HepG2 (cell line): ENCODE data around the gene USP7. TPM values are rescaled to one million over a fixed set of nuclear protein-coding genes. Genes with fewer than 3 reads are reported as not detected.

Source experiments
- ELF4 ChIP-seq: sonication (generic); formaldehyde crosslinking; IDR thresholded peaks from 2 replicates; pipeline ENCODE4 v1.5.0; 2020; ENCODE audit warnings: missing genetic modification reagents, mild to moderate bottlenecking, moderate library complexity, borderline replicate concordance
- FOXJ3 ChIP-seq: sonication (generic); formaldehyde crosslinking; IDR thresholded peaks from 2 replicates; pipeline ENCODE4 v1.4.0; 2020; ENCODE audit warnings: missing genetic modification reagents, mild to moderate bottlenecking, borderline replicate concordance
- KAT7 ChIP-seq: IDR thresholded peaks from 2 replicates; pipeline ENCODE4 v1.6.1; 2018; ENCODE audit warnings: borderline replicate concordance, missing compliant biosample characterization
- MAF1 ChIP-seq: sonication (generic); formaldehyde crosslinking; IDR thresholded peaks from 2 replicates; pipeline ENCODE4 v1.5.0; 2020; ENCODE audit warnings: missing genetic modification reagents, borderline replicate concordance
- MAFK ChIP-seq, 2 experiments: IDR thresholded peaks in 1 of 2; conservative IDR thresholded peaks in 1 of 2; 2 replicates each; pipeline ENCODE4 v1.6.1; 2011; ENCODE audit warnings: improper control_type of control experiment in 2 of 2, low read length in 2 of 2
- NFAT5 ChIP-seq: sonication (generic); formaldehyde crosslinking; IDR thresholded peaks from 2 replicates; pipeline ENCODE4 v1.4.0; 2020; ENCODE audit warnings: missing genetic modification reagents
- NR2C2 ChIP-seq: sonication (generic); formaldehyde crosslinking; IDR thresholded peaks from 2 replicates; pipeline ENCODE4 v1.4.0; 2020; ENCODE audit warnings: missing genetic modification reagents, mild to moderate bottlenecking, moderate library complexity, borderline replicate concordance
- RAD21 ChIP-seq: fragments of 450-650 bp; formaldehyde crosslinking; IDR thresholded peaks from 2 replicates; pipeline ENCODE4 v1.5.0; 2020; ENCODE audit warnings: mild to moderate bottlenecking
- RELA ChIP-seq: sonication (generic); formaldehyde crosslinking; IDR thresholded peaks from 2 replicates; pipeline ENCODE4 v1.4.0; 2020; ENCODE audit warnings: missing genetic modification reagents
- RXRB ChIP-seq: IDR thresholded peaks from 2 replicates; pipeline ENCODE4 v1.6.1; 2016; ENCODE audit warnings: borderline replicate concordance, missing genetic modification reagents, missing compliant biosample characterization
- SP4 ChIP-seq: sonication (generic); formaldehyde crosslinking; IDR thresholded peaks from 2 replicates; pipeline ENCODE4 v1.8.1; 2023; ENCODE audit warnings: mild to moderate bottlenecking, missing genetic modification reagents
- ZBTB10 ChIP-seq: sonication (generic); formaldehyde crosslinking; IDR thresholded peaks from 2 replicates; pipeline ENCODE4 v1.4.0; 2020; ENCODE audit warnings: missing genetic modification reagents, borderline replicate concordance
- ZNF10 ChIP-seq: sonication (generic); formaldehyde crosslinking; IDR thresholded peaks from 2 replicates; pipeline ENCODE4 v1.4.0; 2020; ENCODE audit warnings: mild to moderate bottlenecking, low read depth, missing genetic modification reagents, borderline replicate concordance
- ZNF12 ChIP-seq: sonication (generic); formaldehyde crosslinking; IDR thresholded peaks from 2 replicates; pipeline ENCODE4 v1.5.0; 2020; ENCODE audit warnings: missing genetic modification reagents
- ZNF292 ChIP-seq: sonication (generic); formaldehyde crosslinking; IDR thresholded peaks from 2 replicates; pipeline ENCODE4 v1.8.1; 2022; ENCODE audit warnings: mild to moderate bottlenecking, low read depth, missing genetic modification reagents, borderline replicate concordance
- ZNF354B ChIP-seq: sonication (generic); formaldehyde crosslinking; IDR thresholded peaks from 2 replicates; pipeline ENCODE4 v1.8.0; 2022; ENCODE audit warnings: mild to moderate bottlenecking, missing genetic modification reagents
- ZNF496 ChIP-seq: sonication (generic); formaldehyde crosslinking; IDR thresholded peaks from 2 replicates; pipeline ENCODE4 v1.8.1; 2023; ENCODE audit warnings: mild to moderate bottlenecking, moderate library complexity, missing genetic modification reagents; ENCODE audit not compliant: insufficient replicate concordance
- ZNF709 ChIP-seq: sonication (generic); formaldehyde crosslinking; IDR thresholded peaks from 2 replicates; pipeline ENCODE4 v1.5.0; 2020; ENCODE audit warnings: mild to moderate bottlenecking, missing genetic modification reagents
- ZNF850 ChIP-seq: sonication (generic); formaldehyde crosslinking; conservative IDR thresholded peaks from 2 replicates; pipeline ENCODE4 v1.9.0; 2021; ENCODE audit warnings: mild to moderate bottlenecking, missing genetic modification reagents
- polyA plus RNA-seq, 8 experiments: library from polyadenylated mRNA; depleted of rRNA in 3 of 8; stranded (reverse) in 7 of 8; unstranded in 1 of 8; fragments of >200 nt; fragmentation: Illumina TruSeq in 4 of 8; extraction: Trizol in 4 of 8; gene quantifications; 2 replicates each; pipeline versions ENCODE4 v1.2.1 to v1.2.3, GENCODE V29; 2011 to 2016; ENCODE audit warnings: low read depth in 4 of 8, missing spikeins in 1 of 8, mixed read lengths in 1 of 8; ENCODE audit not compliant: insufficient read depth in 1 of 8
- total RNA-seq, 5 experiments: library from RNA; depleted of rRNA; stranded (reverse); fragments of >200 nt; fragmentation: Illumina TruSeq; extraction: Trizol; gene quantifications; 2 replicates each; pipeline ENCODE4 v1.2.3, GENCODE V29; 2016; ENCODE audit warnings: low read depth in 1 of 5

Gene USP7
- total and polyA plus RNA-seq, 2 of the 13 experiments (the other 11 are each of a cell fraction or from before 2014, with no cell fraction given) = 52.5 to 173 TPM

- TF ChIP-seq NFAT5 (CRISPR knock-in tag) (no peak; the same call in 1 of the 2 replicates), RAD21 (CRISPR knock-in tag) (peak; percentile 66; the same call in 1 of the 2 replicates), ELF4 (no peak; the same call in 1 of the 2 replicates), ZNF354B (CRISPR knock-in tag) (0 out of 2 replicates have a peak, but pooled peaks have one; percentile 40), FOXJ3 (CRISPR knock-in tag) (peak; percentile 75; the same call in 1 of the 2 replicates), ZNF10 (CRISPR knock-in tag) (no peak), ZNF496 (CRISPR knock-in tag) (no peak), MAFK (conservative IDR thresholded peaks at IDR 0.05 in 1 of 2, IDR thresholded peaks at IDR 0.05 in 1 of 2; ENCODE audit: low read length in 2 of 2) (no peak; a peak in 2 of 4 replicates), ZNF292 (CRISPR knock-in tag) (peak; percentile 54), NR2C2 (CRISPR knock-in tag) (peak; percentile 86), MAF1 (CRISPR knock-in tag) (0 out of 2 replicates have a peak, but pooled peaks have one; percentile 79), RXRB (CRISPR knock-in tag) (peak; percentile 100), KAT7 (CRISPR knock-in tag) (0 out of 2 replicates have a peak, but pooled peaks have one; percentile 46), RELA (CRISPR knock-in tag) (peak; percentile 88; the same call in 1 of the 2 replicates), ZBTB10 (CRISPR knock-in tag) (0 out of 2 replicates have a peak, but pooled peaks have one; percentile 66), SP4 (CRISPR knock-in tag) (0 out of 2 replicates have a peak, but pooled peaks have one; percentile 23), ZNF850 (CRISPR knock-in tag) (no peak), ZNF12 (CRISPR knock-in tag) (peak; percentile 81), ZNF709 (CRISPR knock-in tag) (no peak; the same call in 1 of the 2 replicates)
These were observed 113.3 kb downstream of the USP7 start (continued) for GRCh38 chr16:8850279-8850885.
